Keratinocyte (primary cell): Measurements from ENCODE around the gene CFAP210. TPM values are rescaled to one million over a fixed set of nuclear protein-coding genes. Genes with fewer than 3 reads are reported as not detected.

Source experiments
- DNase-seq: peaks from one replicate; pipeline ENCODE4 v3.0.0-alpha.2; 2011; ENCODE audit warnings: low read depth, missing footprints, low spot score
- FAIRE-seq: peaks from 2 replicates; lab custom pipeline; 2011; peaks lifted over from hg19 to GRCh38; lab: Jason Lieb, UNC
- H2AFZ ChIP-seq: 2 replicates; pipeline ENCODE4 v1.6.0; 2012; ENCODE audit warnings: low read length, control low read depth, inconsistent platforms; ENCODE audit not compliant: control insufficient read depth
- H3K27ac ChIP-seq: 2 replicates; pipeline ENCODE4 v1.5.1; 2011; ENCODE audit warnings: low read length; ENCODE audit not compliant: control insufficient read depth, insufficient read depth
- H3K27me3 ChIP-seq: 3 replicates; pipeline ENCODE4 v1.6.0; 2011; ENCODE audit warnings: low read length; ENCODE audit not compliant: control insufficient read depth, insufficient read depth; ENCODE audit errors: extremely low read depth
- H3K36me3 ChIP-seq, 2 experiments: 2 replicates in 1 of 2; 3 replicates in 1 of 2; pipeline ENCODE4 v1.5.1; 2011; ENCODE audit warnings: low read length in 2 of 2, mild to moderate bottlenecking in 1 of 2; ENCODE audit not compliant: control insufficient read depth in 2 of 2, insufficient read depth in 2 of 2; ENCODE audit errors: extremely low read depth in 1 of 2
- H3K4me1 ChIP-seq: 3 replicates; pipeline ENCODE4 v1.5.1; 2011; ENCODE audit warnings: low read length; ENCODE audit not compliant: control insufficient read depth, insufficient read depth; ENCODE audit errors: extremely low read depth
- H3K4me2 ChIP-seq: 3 replicates; pipeline ENCODE4 v1.6.0; 2011; ENCODE audit warnings: low read depth, low read length; ENCODE audit not compliant: control insufficient read depth, insufficient read depth; ENCODE audit errors: extremely low read depth
- H3K4me3 ChIP-seq, 3 experiments: fragments of 200-600 bp in 1 of 3; sonication (generic) in 1 of 3; 2 replicates in 2 of 3; 3 replicates in 1 of 3; pipeline ENCODE4 v1.5.1; 2011 to 2016; ENCODE audit warnings: low read length in 3 of 3, mild to moderate bottlenecking in 3 of 3, control low read depth in 2 of 3, inconsistent platforms in 1 of 3, low read depth in 1 of 3, mixed read lengths in 1 of 3, mixed run types in 1 of 3, moderate library complexity in 1 of 3; ENCODE audit not compliant: control insufficient read depth in 2 of 3, insufficient read depth in 2 of 3; ENCODE audit errors: extremely low read depth in 1 of 3
- H3K79me2 ChIP-seq: 2 replicates; pipeline ENCODE4 v1.6.0; 2012; ENCODE audit warnings: low read length; ENCODE audit not compliant: control insufficient read depth, insufficient read depth
- H3K9ac ChIP-seq: 3 replicates; pipeline ENCODE4 v1.6.0; 2011; ENCODE audit warnings: low read length; ENCODE audit not compliant: control insufficient read depth, insufficient read depth; ENCODE audit errors: extremely low read depth
- H3K9me1 ChIP-seq: 3 replicates; pipeline ENCODE4 v1.6.0; 2011; ENCODE audit warnings: low read length; ENCODE audit not compliant: control insufficient read depth, insufficient read depth; ENCODE audit errors: extremely low read depth
- H3K9me3 ChIP-seq: 2 replicates; pipeline ENCODE4 v1.5.1; 2012; ENCODE audit warnings: low read depth, low read length; ENCODE audit not compliant: control insufficient read depth
- H4K20me1 ChIP-seq: 3 replicates; pipeline ENCODE4 v1.6.0; 2011; ENCODE audit warnings: low read length; ENCODE audit not compliant: control insufficient read depth, insufficient read depth; ENCODE audit errors: extremely low read depth
- CTCF ChIP-seq, 3 experiments: IDR thresholded peaks in 1 of 3; conservative IDR thresholded peaks in 1 of 3; optimal IDR thresholded peaks in 1 of 3; 2 replicates in 2 of 3; 3 replicates in 1 of 3; pipeline versions ENCODE3 to v1.5.1; 2011; ENCODE audit warnings: low read length in 3 of 3, mild to moderate bottlenecking in 3 of 3, moderate library complexity in 2 of 3, control low read depth in 1 of 3, inconsistent platforms in 1 of 3; ENCODE audit not compliant: insufficient read depth in 2 of 3; ENCODE audit errors: extremely low read depth in 1 of 3
- EZH2 ChIP-seq: IDR thresholded peaks from one replicate; pipeline ENCODE4 v1.6.1; 2012; ENCODE audit warnings: inconsistent platforms, mild to moderate bottlenecking, low read length, moderate library complexity
- dilution Hi-C: fragments of 300-500 bp; cut with MboI; formaldehyde crosslinking; loops from one replicate; pipeline ENCODE4 v1.7.0; 2020; ENCODE audit warnings: low sequenced_read_pairs; ENCODE audit not compliant: extremely low pct_ligation_motif_present
- polyA plus RNA-seq, 5 experiments: library from polyadenylated mRNA; depleted of rRNA in 3 of 5; stranded (reverse) in 3 of 5; stranded (forward) in 1 of 5; unstranded in 1 of 5; fragments of >200 nt; gene quantifications; 1 replicate in 1 of 5; 2 replicates in 3 of 5; 3 replicates in 1 of 5; pipeline versions ENCODE4 v1.2.1 to v1.2.3, GENCODE V29; 2011 to 2012; ENCODE audit warnings: missing spikeins in 2 of 5, low read depth in 1 of 5, low replicate concordance in 1 of 5

The CFAP210 gene
- polyA plus RNA-seq, 1 donor (not counting 4 experiments of a cell fraction or from before 2014, with no cell fraction given): 0.30 TPM

GRCh38 chr2:169644173-169644572, 50.0 kb downstream of the CFAP210 start:
- no peak overlapping the region for H3K4me2 ChIP-seq
- no peak for DNase-seq
- no peak overlapping the region for H3K9ac ChIP-seq
- H4K20me1 ChIP-seq: no peaks in the 10 kb centered on the region
- dilution Hi-C loops: no loop called here
- no peak for FAIRE-seq
- H3K4me1 ChIP-seq: no peaks in the 10 kb centered on the region
- no peaks in the 10 kb centered on the region for H3K9me1 ChIP-seq
- TF ChIP-seq EZH2 (no peak), CTCF (optimal IDR thresholded peaks at IDR 0.05 in 1 of 3, IDR thresholded peaks at IDR 0.05 in 1 of 3, conservative IDR thresholded peaks at IDR 0.05 in 1 of 3; ENCODE audit: extremely low read depth in 1 of 3, insufficient read depth in 2 of 3, low read length in 3 of 3) (no peak)
- H2AFZ ChIP-seq: no peak overlapping the region
- no peaks in the 10 kb centered on the region for H3K36me3 ChIP-seq
- H3K9me3 ChIP-seq: no peaks in the 10 kb centered on the region
- H3K27me3 ChIP-seq: no peaks in the 10 kb centered on the region
- H3K27ac ChIP-seq: no peak overlapping the region
- H3K79me2 ChIP-seq: no peaks in the 10 kb centered on the region
- no peak overlapping the region for H3K4me3 ChIP-seq

GRCh38 chr2:169641464-169641863, 52.7 kb downstream of the CFAP210 start:
- DNase-seq (no peak), FAIRE-seq (no peak)
- Histone ChIP-seq H3K79me2 (no peaks in the 10 kb centered on the region), H3K4me1 (no peaks in the 10 kb centered on the region), H3K9ac (no peak overlapping the region), H3K27me3 (no peaks in the 10 kb centered on the region), H3K9me3 (no peaks in the 10 kb centered on the region), H4K20me1 (no peaks in the 10 kb centered on the region), H3K9me1 (no peaks in the 10 kb centered on the region), H3K4me2 (no peak overlapping the region), H3K4me3 (no peak overlapping the region), H3K27ac (no peak overlapping the region), H2AFZ (no peak overlapping the region), H3K36me3 (peaks cover 0 to 3% of the 10 kb centered on the region in 2 experiments)
- no peak for TF ChIP-seq EZH2
- TF ChIP-seq CTCF (optimal IDR thresholded peaks at IDR 0.05 in 1 of 3, IDR thresholded peaks at IDR 0.05 in 1 of 3, conservative IDR thresholded peaks at IDR 0.05 in 1 of 3; ENCODE audit: extremely low read depth in 1 of 3, insufficient read depth in 2 of 3, low read length in 3 of 3): no peak
- dilution Hi-C loops: no loop called here
